Activated B cell treated with CpG ODN at 0.5 μM for 24 hours (primary cell): ENCODE results near the gene PRRC2B. TPM values are rescaled to one million over a fixed set of nuclear protein-coding genes. Genes with fewer than 3 reads are reported as not detected.
"Not testable (repeated sequence)": the region's sequence is repeated elsewhere in the genome, so short reads cannot be mapped to it uniquely, and the experiment has no call there.

ENCODE experiments used
- ATAC-seq: fragments of 200-7000 bp; cut with Tn5 transposase; one replicate; pipeline ENCODE4 v1.10.0; 2021; ENCODE audit warnings: low read depth, mild to moderate bottlenecking, moderate library complexity
- CTCF ChIA-PET: fragments of 350-600 bp; sonication (Branson Sonifier 250); formaldehyde crosslinking; loops from one replicate; lab custom pipeline; 2021; ENCODE audit warnings: antibody characterized with exemption; lab: Charles Lee
- POLR2A ChIA-PET: fragments of 350-600 bp; sonication (Branson Sonifier 250); formaldehyde crosslinking; loops from one replicate; lab custom pipeline; 2021; ENCODE audit warnings: antibody characterized with exemption; lab: Charles Lee
- DNase-seq: peaks from one replicate; pipeline ENCODE4 v3.0.0; 2022
- H3K27ac Mint-ChIP-seq: one replicate; pipeline ENCODE4 v1.8.0; 2020; ENCODE audit warnings: mixed read lengths
- H3K27me3 Mint-ChIP-seq: one replicate; pipeline ENCODE4 v1.8.0; 2021; ENCODE audit warnings: mixed read lengths
- H3K36me3 Mint-ChIP-seq: one replicate; pipeline ENCODE4 v1.8.0; 2021; ENCODE audit warnings: low read depth, mixed read lengths
- H3K4me1 Mint-ChIP-seq: one replicate; pipeline ENCODE4 v1.8.0; 2021; ENCODE audit warnings: mixed read lengths
- H3K4me3 Mint-ChIP-seq: one replicate; pipeline ENCODE4 v1.8.0; 2020; ENCODE audit warnings: mild to moderate bottlenecking, mixed read lengths
- H3K9me3 Mint-ChIP-seq: one replicate; pipeline ENCODE4 v1.8.0; 2020; ENCODE audit warnings: mixed read lengths
- intact Hi-C: fragments of 100-400 bp; cut with micrococcal nuclease; formaldehyde crosslinking; loops from one replicate; pipeline ENCODE4 v1.15.1; 2024
- total RNA-seq: library from RNA; stranded (reverse); gene quantifications from 2 replicates; pipeline ENCODE4 v1.2.3, GENCODE V29; 2022
- TF ChIP-seq, protein P1 (sequence below): fragments of 200-600 bp; IDR thresholded peaks from one replicate; pipeline ENCODE4 v1.8.0; 2022; ENCODE audit warnings: antibody characterized with exemption, mild to moderate bottlenecking

The PRRC2B gene
- total RNA-seq, 1 donor from 2014 or later = 206 TPM

DNA sequence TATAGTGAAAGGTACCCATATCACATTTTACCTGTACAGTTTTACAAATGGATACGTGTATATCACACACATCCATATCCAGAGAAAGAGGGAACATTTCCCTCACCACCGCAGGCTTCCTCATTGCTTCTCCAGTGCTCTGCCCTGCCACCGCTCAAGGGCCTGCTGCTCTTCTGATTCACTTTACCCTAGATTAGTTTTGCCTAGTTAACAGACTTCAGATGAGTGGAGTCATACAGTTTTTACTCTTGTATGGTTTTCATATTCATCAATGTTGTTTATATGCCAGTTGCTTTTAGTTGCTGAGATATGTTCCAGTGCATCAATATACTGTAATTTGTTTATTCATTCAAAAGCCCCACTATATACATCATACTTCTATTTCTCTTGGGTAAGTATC, 54.9 kb downstream of the PRRC2B start:
- POLR2A ChIA-PET = interaction anchor here (0.6 kb wide), 1 partner anchor 42 kb away, joined by 3 read pairs; no protein-coding TSS in a partner anchor
- no peaks in the 10 kb centered on the region for H3K27me3 Mint-ChIP-seq
- intact Hi-C loops = no loop called here

DNA sequence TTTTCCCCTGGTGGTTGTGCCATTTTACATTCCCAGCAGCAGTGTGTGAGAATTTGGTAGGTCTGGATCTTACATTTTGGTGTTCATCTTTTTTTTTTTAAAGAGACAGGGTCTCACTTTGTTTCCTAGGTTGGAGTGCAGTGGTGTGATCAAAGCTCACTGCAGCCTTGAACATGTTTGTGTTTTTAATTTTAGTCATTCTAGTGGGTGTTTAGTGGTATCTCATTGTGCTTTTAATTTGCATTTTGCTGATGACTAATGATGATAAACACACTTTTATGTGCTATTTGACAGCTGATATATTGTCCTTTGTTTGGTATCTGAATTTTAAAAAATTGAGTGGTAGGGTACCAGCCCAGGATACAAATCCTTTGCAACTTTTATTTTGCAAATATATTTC, 55.4 kb downstream of the PRRC2B start:
- no peaks in the 10 kb centered on the region for H3K27me3 Mint-ChIP-seq
- peaks cover 1% of the 10 kb centered on the region for H3K4me1 Mint-ChIP-seq
- H3K36me3 Mint-ChIP-seq = peaks cover 89% of the 10 kb centered on the region
- POLR2A ChIA-PET = no interaction called here
- ATAC-seq (no peak), DNase-seq (no peak)
- TF ChIP-seq, protein P1, sequence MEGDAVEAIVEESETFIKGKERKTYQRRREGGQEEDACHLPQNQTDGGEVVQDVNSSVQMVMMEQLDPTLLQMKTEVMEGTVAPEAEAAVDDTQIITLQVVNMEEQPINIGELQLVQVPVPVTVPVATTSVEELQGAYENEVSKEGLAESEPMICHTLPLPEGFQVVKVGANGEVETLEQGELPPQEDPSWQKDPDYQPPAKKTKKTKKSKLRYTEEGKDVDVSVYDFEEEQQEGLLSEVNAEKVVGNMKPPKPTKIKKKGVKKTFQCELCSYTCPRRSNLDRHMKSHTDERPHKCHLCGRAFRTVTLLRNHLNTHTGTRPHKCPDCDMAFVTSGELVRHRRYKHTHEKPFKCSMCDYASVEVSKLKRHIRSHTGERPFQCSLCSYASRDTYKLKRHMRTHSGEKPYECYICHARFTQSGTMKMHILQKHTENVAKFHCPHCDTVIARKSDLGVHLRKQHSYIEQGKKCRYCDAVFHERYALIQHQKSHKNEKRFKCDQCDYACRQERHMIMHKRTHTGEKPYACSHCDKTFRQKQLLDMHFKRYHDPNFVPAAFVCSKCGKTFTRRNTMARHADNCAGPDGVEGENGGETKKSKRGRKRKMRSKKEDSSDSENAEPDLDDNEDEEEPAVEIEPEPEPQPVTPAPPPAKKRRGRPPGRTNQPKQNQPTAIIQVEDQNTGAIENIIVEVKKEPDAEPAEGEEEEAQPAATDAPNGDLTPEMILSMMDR = no peak
- intact Hi-C loops = no loop called here
- CTCF ChIA-PET = no interaction called here
- H3K4me3 Mint-ChIP-seq = no peak overlapping the region
- H3K9me3 Mint-ChIP-seq = no peaks in the 10 kb centered on the region
- no peak overlapping the region for H3K27ac Mint-ChIP-seq

More for the DNA sequence above, 54.9 kb downstream of the PRRC2B start:
- no peaks in the 10 kb centered on the region for H3K9me3 Mint-ChIP-seq
- ATAC-seq (no peak), DNase-seq (no peak)
- H3K36me3 Mint-ChIP-seq = peaks cover 89% of the 10 kb centered on the region
- CTCF ChIA-PET = no interaction called here
- TF ChIP-seq, protein P1 = no peak
- H3K27ac Mint-ChIP-seq = no peak overlapping the region
- H3K4me3 Mint-ChIP-seq = no peak overlapping the region
- H3K4me1 Mint-ChIP-seq = peaks cover 1% of the 10 kb centered on the region

DNA sequence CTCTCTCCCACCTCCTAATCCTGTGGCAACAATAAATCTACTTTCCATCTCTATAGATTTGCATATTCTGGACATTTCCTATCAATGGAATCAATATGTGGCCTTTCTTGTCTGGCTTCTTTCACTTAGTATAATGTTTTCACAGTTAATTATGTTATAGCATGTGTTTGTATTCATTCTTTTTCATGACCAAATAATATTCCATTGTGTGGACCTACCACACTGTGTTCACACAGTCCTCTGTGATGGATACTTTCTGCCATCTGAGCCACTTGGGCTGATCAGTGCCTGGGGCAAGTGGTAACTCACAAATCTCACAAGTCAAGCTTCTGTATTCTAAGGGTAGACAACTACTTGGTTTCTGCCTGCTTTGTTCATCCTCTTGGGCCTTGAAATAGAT, 60.1 kb downstream of the PRRC2B start:
- Mint-ChIP-seq H3K27me3 (no peaks in the 10 kb centered on the region), H3K27ac (no peak overlapping the region), H3K36me3 (peaks cover 87% of the 10 kb centered on the region), H3K9me3 (no peaks in the 10 kb centered on the region), H3K4me1 (peaks cover 1% of the 10 kb centered on the region), H3K4me3 (no peak overlapping the region)
- no peak for DNase-seq
- ATAC-seq = no peak
- intact Hi-C loops = no loop called here
- TF ChIP-seq, protein P1 = no peak
- ChIA-PET POLR2A (no interaction called here), CTCF (no interaction called here)

DNA sequence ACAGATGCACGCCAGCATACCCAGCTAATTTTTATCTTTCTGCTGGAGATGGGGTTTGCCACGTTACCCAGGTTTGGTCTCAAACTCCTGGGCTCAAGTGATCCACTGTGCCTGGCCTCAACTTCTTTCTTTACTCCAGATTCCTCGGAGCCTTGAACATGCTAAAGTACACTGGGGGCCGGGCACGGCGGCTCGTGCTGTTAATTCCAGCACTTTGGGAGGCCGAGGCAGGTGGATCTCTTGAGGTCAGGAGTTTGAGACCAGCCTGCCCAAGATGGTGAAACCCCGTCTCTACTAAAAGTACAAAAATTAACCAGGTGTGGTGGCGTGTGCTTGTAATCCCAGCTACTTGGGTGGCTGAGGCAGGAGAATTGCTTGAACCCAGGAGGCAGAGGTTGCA, 61.8 kb downstream of the PRRC2B start:
- ATAC-seq, H3K27ac Mint-ChIP-seq, intact Hi-C loops, DNase-seq, H3K9me3 Mint-ChIP-seq, H3K27me3 Mint-ChIP-seq, H3K4me1 Mint-ChIP-seq, H3K4me3 Mint-ChIP-seq: not testable (repeated sequence)
- POLR2A ChIA-PET = interaction anchor here (0.6 kb wide), 1 partner anchor 34 kb away, joined by 4 read pairs; no protein-coding TSS in a partner anchor
- peaks cover 87% of the 10 kb centered on the region for H3K36me3 Mint-ChIP-seq
- CTCF ChIA-PET = interaction anchor here (0.6 kb wide), 1 partner anchor 104 kb away, joined by 3 read pairs; no protein-coding TSS in a partner anchor

DNA sequence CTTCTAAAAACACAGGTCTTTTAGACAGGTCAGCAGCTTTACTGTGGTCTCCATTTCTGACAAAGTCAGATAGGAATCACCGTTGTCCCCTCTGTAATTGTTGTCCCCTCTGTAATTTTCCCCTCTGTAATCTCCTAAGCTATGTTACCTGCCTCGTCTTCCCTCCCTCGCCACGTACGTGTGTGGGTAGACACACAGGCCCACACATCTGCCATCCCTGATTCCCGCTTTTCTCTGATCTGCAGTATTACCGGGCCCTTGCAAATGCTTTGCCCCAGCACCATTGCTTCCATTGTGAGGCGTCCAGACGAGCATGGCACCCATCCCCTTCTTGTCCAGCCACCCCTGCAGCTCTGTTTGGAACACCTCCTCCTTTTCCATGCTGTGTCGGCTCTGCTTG, 63.9 kb downstream of the PRRC2B start:
- POLR2A ChIA-PET = no interaction called here
- Mint-ChIP-seq H3K9me3 (no peaks in the 10 kb centered on the region), H3K27ac (no peak overlapping the region), H3K4me1 (peaks cover 1% of the 10 kb centered on the region), H3K4me3 (no peak overlapping the region), H3K36me3 (peaks cover 85% of the 10 kb centered on the region), H3K27me3 (no peaks in the 10 kb centered on the region)
- no peak for DNase-seq
- intact Hi-C loops = no loop called here
- ATAC-seq = no peak
- TF ChIP-seq, protein P1 = no peak
- CTCF ChIA-PET = interaction anchor here (0.7 to 1.1 kb wide), 2 partner anchors 105 to 108 kb away, joined by 3 read pairs; no protein-coding TSS in a partner anchor

DNA sequence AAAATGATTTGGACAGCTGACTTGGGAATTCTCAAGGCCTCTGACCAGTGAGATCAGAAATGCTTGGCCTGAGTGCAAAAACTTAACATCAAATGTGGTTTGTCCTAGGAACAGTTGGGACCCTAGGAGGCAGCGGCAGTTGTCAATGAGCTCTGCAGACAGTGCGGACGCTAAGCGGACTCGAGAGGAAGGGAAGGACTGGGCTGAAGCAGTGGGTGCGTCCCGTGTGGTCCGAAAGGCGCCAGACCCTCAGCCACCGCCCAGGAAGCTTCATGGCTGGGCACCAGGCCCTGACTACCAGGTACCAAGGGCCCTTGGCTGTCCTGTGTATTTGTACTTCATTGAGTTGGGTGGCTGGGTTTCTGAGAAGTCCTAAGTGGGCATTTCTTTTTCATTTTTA, 65.2 kb downstream of the PRRC2B start:
- Mint-ChIP-seq H3K4me3 (no peak overlapping the region), H3K27ac (no peak overlapping the region), H3K4me1 (no peaks in the 10 kb centered on the region), H3K36me3 (peaks cover 89% of the 10 kb centered on the region), H3K27me3 (no peaks in the 10 kb centered on the region), H3K9me3 (no peaks in the 10 kb centered on the region)
- no peak for ATAC-seq
- TF ChIP-seq, protein P1 = no peak
- intact Hi-C loops = no loop called here
- ChIA-PET CTCF (interaction anchor here (1.7 kb wide), 1 partner anchor 109 kb away, joined by 4 read pairs; no protein-coding TSS in a partner anchor), POLR2A (interaction anchor here (1.2 kb wide), 1 partner anchor 86 kb away, joined by 4 read pairs; no protein-coding TSS in a partner anchor)
- DNase-seq = no peak
